K562 (cell line): ENCODE data around the gene FAM171A1.

ENCODE experiments used
- BMI1 ChIP-seq: fragments of 150-350 bp; IDR thresholded peaks from 2 replicates; pipeline ENCODE4 v1.6.1; 2014; ENCODE audit warnings: low read length
- CHD2 ChIP-seq: IDR thresholded peaks from 2 replicates; pipeline ENCODE4 v1.6.1; 2011; ENCODE audit warnings: low read depth, low read length
- CTCF ChIP-seq, 3 experiments: IDR thresholded peaks in 2 of 3; conservative IDR thresholded peaks in 1 of 3; 2 replicates each; pipeline ENCODE4 v1.5.1; 2011 to 2012; ENCODE audit warnings: low read length in 3 of 3, mild to moderate bottlenecking in 3 of 3, control low read depth in 2 of 3, improper control_type of control experiment in 1 of 3, inconsistent platforms in 1 of 3, low read depth in 1 of 3, mixed read lengths in 1 of 3, moderate library complexity in 1 of 3; ENCODE audit not compliant: insufficient read depth in 2 of 3
- ELF1 ChIP-seq: fragments of 200-800 bp; sonication (Bioruptor generic); IDR thresholded peaks from 2 replicates; pipeline ENCODE4 v1.6.1; 2016; ENCODE audit warnings: missing genetic modification characterization, missing compliant biosample characterization
- MAFG ChIP-seq: fragments of 450-650 bp; conservative IDR thresholded peaks from 2 replicates; pipeline ENCODE4 v1.6.1; 2016; ENCODE audit warnings: missing genetic modification characterization, missing compliant biosample characterization
- MCM2 ChIP-seq: fragments of 450-650 bp; IDR thresholded peaks from 2 replicates; pipeline ENCODE4 v1.6.1; 2017; ENCODE audit warnings: low read depth, mild to moderate bottlenecking
- NFXL1 ChIP-seq: fragments of 450-650 bp; formaldehyde crosslinking; IDR thresholded peaks from 2 replicates; pipeline ENCODE4 v1.4.0; 2021; ENCODE audit warnings: mild to moderate bottlenecking
- PML ChIP-seq: IDR thresholded peaks from 2 replicates; pipeline ENCODE4 v1.6.1; 2012; ENCODE audit warnings: low read length, inconsistent platforms
- SPI1 ChIP-seq: IDR thresholded peaks from 2 replicates; pipeline ENCODE4 v1.6.1; 2011; ENCODE audit warnings: low read depth, low read length, control low read depth, borderline replicate concordance
- TARDBP ChIP-seq: fragments of 450-650 bp; IDR thresholded peaks from 2 replicates; pipeline ENCODE4 v1.6.1; 2016
- ZFP36 ChIP-seq: fragments of 150-350 bp; IDR thresholded peaks from 2 replicates; pipeline ENCODE4 v1.6.1; 2018; ENCODE audit warnings: low read length, low read depth; ENCODE audit not compliant: partially characterized antibody
- TF ChIP-seq, protein P1 (sequence below): sonication (generic); formaldehyde crosslinking; IDR thresholded peaks from 2 replicates; pipeline ENCODE4 v1.8.0; 2022; ENCODE audit warnings: mild to moderate bottlenecking, missing genetic modification reagents, borderline replicate concordance

GRCh38 chr10:15401382-15401781 is 30.3 kb upstream of the FAM171A1 start:
- TF ChIP-seq TARDBP, result no peak
- no peak for TF ChIP-seq CHD2
- TF ChIP-seq ELF1 (tag), result no peak
- no peak for TF ChIP-seq MCM2
- no peak for TF ChIP-seq SPI1
- TF ChIP-seq ZFP36, result no peak
- TF ChIP-seq BMI1, result no peak
- TF ChIP-seq NFXL1 (CRISPR knock-in tag), result no peak
- TF ChIP-seq CTCF (IDR thresholded peaks at IDR 0.05 in 2 of 3, conservative IDR thresholded peaks at IDR 0.05 in 1 of 3; ENCODE audit: insufficient read depth in 2 of 3, low read depth in 1 of 3, low read length in 3 of 3), result no peak
- no peak for TF ChIP-seq MAFG (tag)
- no peak for TF ChIP-seq PML
- TF ChIP-seq, protein P1, sequence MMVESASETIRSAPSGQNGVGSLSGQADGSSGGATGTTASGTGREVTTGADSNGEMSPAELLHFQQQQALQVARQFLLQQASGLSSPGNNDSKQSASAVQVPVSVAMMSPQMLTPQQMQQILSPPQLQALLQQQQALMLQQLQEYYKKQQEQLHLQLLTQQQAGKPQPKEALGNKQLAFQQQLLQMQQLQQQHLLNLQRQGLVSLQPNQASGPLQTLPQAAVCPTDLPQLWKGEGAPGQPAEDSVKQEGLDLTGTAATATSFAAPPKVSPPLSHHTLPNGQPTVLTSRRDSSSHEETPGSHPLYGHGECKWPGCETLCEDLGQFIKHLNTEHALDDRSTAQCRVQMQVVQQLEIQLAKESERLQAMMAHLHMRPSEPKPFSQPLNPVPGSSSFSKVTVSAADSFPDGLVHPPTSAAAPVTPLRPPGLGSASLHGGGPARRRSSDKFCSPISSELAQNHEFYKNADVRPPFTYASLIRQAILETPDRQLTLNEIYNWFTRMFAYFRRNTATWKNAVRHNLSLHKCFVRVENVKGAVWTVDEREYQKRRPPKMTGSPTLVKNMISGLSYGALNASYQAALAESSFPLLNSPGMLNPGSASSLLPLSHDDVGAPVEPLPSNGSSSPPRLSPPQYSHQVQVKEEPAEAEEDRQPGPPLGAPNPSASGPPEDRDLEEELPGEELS, result no peak
